Adrenal gland (tissue), 5 donors: ENCODE data around the gene LBX2.

Experiments
- CTCF ChIP-seq, 6 experiments: fragments of 450-650 bp in 4 of 6; fragments of 200-600 bp in 2 of 6; sonication (generic) in 1 of 6; IDR thresholded peaks; 1 replicate in 5 of 6; 2 replicates in 1 of 6; pipeline versions ENCODE4 v1.5.1 to v1.8.0; 2016 to 2021; ENCODE audit warnings: antibody characterized with exemption in 6 of 6, mild to moderate bottlenecking in 2 of 6, moderate library complexity in 1 of 6
- POLR2A ChIP-seq, 2 donors: fragments of 450-650 bp; IDR thresholded peaks; one replicate each; pipeline ENCODE4 v1.6.1; 2017; ENCODE audit warnings: antibody characterized with exemption in 2 of 2, mild to moderate bottlenecking in 2 of 2, moderate library complexity in 1 of 2
- donor health status: DM: no; HTN: no; CAD: no.

- TF ChIP-seq CTCF (IDR thresholded peaks at IDR 0.05) (peak in 3 of 6 experiments; percentile 2 to 20 (median 14)), POLR2A (IDR thresholded peaks at IDR 0.05) (peak; percentile 42 to 76)
Observed at GRCh38 chr2:74529357-74530238, 30.2 kb upstream of the LBX2 start, which contains the start of the genes AUP1 and HTRA2.
